Calu3 (cell line): ENCODE results near the gene MSL3B.

ENCODE experiments used
- BruUV-seq: library from RNA; stranded (reverse); fragments of 400-500 nt; replicated peaks from 2 replicates; lab custom pipeline; 2021; lab: Mats Ljungman, UMichigan
- CTCF ChIA-PET: fragments of 300-600 bp; sonication (Branson Sonifier 250); formaldehyde crosslinking; loops from one replicate; lab custom pipeline; 2022; ENCODE audit warnings: antibody characterized with exemption; lab: Charles Lee
- DNase-seq: peaks from one replicate; pipeline ENCODE4 v3.0.0; 2022
- H3K27ac Mint-ChIP-seq: one replicate; pipeline ENCODE4 v1.8.0; 2022; ENCODE audit warnings: mixed read lengths; ENCODE audit not compliant: unreplicated experiment
- H3K27me3 Mint-ChIP-seq: one replicate; pipeline ENCODE4 v1.8.0; 2022; ENCODE audit warnings: mixed read lengths; ENCODE audit not compliant: unreplicated experiment
- H3K36me3 Mint-ChIP-seq: one replicate; pipeline ENCODE4 v1.8.0; 2022; ENCODE audit warnings: mild to moderate bottlenecking, moderate library complexity, mixed read lengths; ENCODE audit not compliant: insufficient read depth, unreplicated experiment
- H3K4me1 Mint-ChIP-seq: one replicate; pipeline ENCODE4 v1.8.0; 2022; ENCODE audit warnings: mild to moderate bottlenecking, low read depth, mixed read lengths; ENCODE audit not compliant: unreplicated experiment
- H3K4me3 Mint-ChIP-seq: one replicate; pipeline ENCODE4 v1.8.0; 2022; ENCODE audit warnings: mild to moderate bottlenecking, low read depth, moderate library complexity, mixed read lengths; ENCODE audit not compliant: unreplicated experiment
- H3K9me3 Mint-ChIP-seq: one replicate; pipeline ENCODE4 v1.8.0; 2022; ENCODE audit warnings: low read depth, mixed read lengths; ENCODE audit not compliant: unreplicated experiment
- intact Hi-C: fragments of 100-400 bp; cut with micrococcal nuclease; formaldehyde crosslinking; loops from one replicate; pipeline ENCODE4 v1.10.0; 2022; ENCODE audit not compliant: unreplicated experiment
- TF ChIP-seq, protein P1 (sequence below): fragments of 200-600 bp; IDR thresholded peaks from one replicate; pipeline ENCODE4 v1.8.0; 2022; ENCODE audit warnings: antibody characterized with exemption; ENCODE audit not compliant: unreplicated experiment

Gene MSL3B

GRCh38 chr2:233867993-233868532 lies at the start of gene MSL3B:
Gene MSL3B (minus strand): TSS chr2:233868386.
- TF ChIP-seq, protein P1, sequence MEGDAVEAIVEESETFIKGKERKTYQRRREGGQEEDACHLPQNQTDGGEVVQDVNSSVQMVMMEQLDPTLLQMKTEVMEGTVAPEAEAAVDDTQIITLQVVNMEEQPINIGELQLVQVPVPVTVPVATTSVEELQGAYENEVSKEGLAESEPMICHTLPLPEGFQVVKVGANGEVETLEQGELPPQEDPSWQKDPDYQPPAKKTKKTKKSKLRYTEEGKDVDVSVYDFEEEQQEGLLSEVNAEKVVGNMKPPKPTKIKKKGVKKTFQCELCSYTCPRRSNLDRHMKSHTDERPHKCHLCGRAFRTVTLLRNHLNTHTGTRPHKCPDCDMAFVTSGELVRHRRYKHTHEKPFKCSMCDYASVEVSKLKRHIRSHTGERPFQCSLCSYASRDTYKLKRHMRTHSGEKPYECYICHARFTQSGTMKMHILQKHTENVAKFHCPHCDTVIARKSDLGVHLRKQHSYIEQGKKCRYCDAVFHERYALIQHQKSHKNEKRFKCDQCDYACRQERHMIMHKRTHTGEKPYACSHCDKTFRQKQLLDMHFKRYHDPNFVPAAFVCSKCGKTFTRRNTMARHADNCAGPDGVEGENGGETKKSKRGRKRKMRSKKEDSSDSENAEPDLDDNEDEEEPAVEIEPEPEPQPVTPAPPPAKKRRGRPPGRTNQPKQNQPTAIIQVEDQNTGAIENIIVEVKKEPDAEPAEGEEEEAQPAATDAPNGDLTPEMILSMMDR, result no peak
- intact Hi-C loops, result no loop called here
- BruUV-seq, result no TSS peak
- no peaks in the 10 kb centered on the region for H3K27me3 Mint-ChIP-seq
- H3K36me3 Mint-ChIP-seq, result peaks cover 21% of the 10 kb centered on the region
- no peaks in the 10 kb centered on the region for H3K4me1 Mint-ChIP-seq
- CTCF ChIA-PET, result no interaction called here
- H3K4me3 Mint-ChIP-seq, result peak within 1 kb of the TSS; percentile 99
- DNase-seq, result peak; percentile 61
- H3K9me3 Mint-ChIP-seq, result peaks cover 2% of the 10 kb centered on the region
- H3K27ac Mint-ChIP-seq, result peak within 1 kb of the TSS; percentile 85

- CTCF ChIA-PET, result no interaction called here
- no TSS peak for BruUV-seq
Measured at GRCh38 chr2:233917116-233917515, 48.9 kb upstream of the MSL3B start, which contains the start of gene TRPM8. Gene TRPM8 (plus strand): TSS chr2:233917373. CDS start chr2:233926538, 9,165 bp downstream.

GRCh38 chr2:233915128-233915527 lies 46.9 kb upstream of the MSL3B start:
- BruUV-seq, result no TSS peak
- CTCF ChIA-PET, result interaction anchor here (0.5 to 1.1 kb wide), 2 partner anchors 58 to 140 kb away, joined by 3 to 4 read pairs; no protein-coding TSS in a partner anchor

More at GRCh38 chr2:233917116-233917515, 48.9 kb upstream of the MSL3B start, which contains the start of gene TRPM8:
- Mint-ChIP-seq H3K36me3 (no peaks in the 10 kb centered on the region), H3K4me3 (no peak within 1 kb of the TSS), H3K27me3 (peaks cover 52% of the 10 kb centered on the region), H3K27ac (no peak within 1 kb of the TSS), H3K9me3 (no peaks in the 10 kb centered on the region), H3K4me1 (no peaks in the 10 kb centered on the region)
- no peak for DNase-seq
- TF ChIP-seq, protein P1, result no peak
- intact Hi-C loops, result no loop called here

GRCh38 chr2:233912691-233913423 lies 44.7 kb upstream of the MSL3B start:
- H3K9me3 Mint-ChIP-seq, result no peaks in the 10 kb centered on the region
- BruUV-seq, result no TSS peak
- peak; percentile 69 for DNase-seq
- CTCF ChIA-PET, result interaction anchor here (0.9 to 1.4 kb wide), 3 partner anchors 15 to 55 kb away, joined by 3 read pairs; no protein-coding TSS in a partner anchor
- TF ChIP-seq, protein P1, result no peak
- H3K27me3 Mint-ChIP-seq, result peaks cover 86% of the 10 kb centered on the region
- intact Hi-C loops, result no loop called here
- no peaks in the 10 kb centered on the region for H3K4me1 Mint-ChIP-seq
- H3K4me3 Mint-ChIP-seq, result no peak overlapping the region
- H3K36me3 Mint-ChIP-seq, result no peaks in the 10 kb centered on the region
- H3K27ac Mint-ChIP-seq, result no peak overlapping the region

More at GRCh38 chr2:233915128-233915527, 46.9 kb upstream of the MSL3B start:
- peaks cover 68% of the 10 kb centered on the region for H3K27me3 Mint-ChIP-seq
- intact Hi-C loops, result loop anchor here (1.0 kb wide), 1 partner anchor 61 kb away; the partner anchor contains the start of gene HJURP
- no peak overlapping the region for H3K4me3 Mint-ChIP-seq
- no peaks in the 10 kb centered on the region for H3K4me1 Mint-ChIP-seq
- H3K9me3 Mint-ChIP-seq, result no peaks in the 10 kb centered on the region
- no peak overlapping the region for H3K27ac Mint-ChIP-seq
- no peaks in the 10 kb centered on the region for H3K36me3 Mint-ChIP-seq
- TF ChIP-seq, protein P1, result no peak
- no peak for DNase-seq
